Measurements from ENCODE around the gene MPHOSPH9. TPM values are rescaled to one million over a fixed set of nuclear protein-coding genes. Genes with fewer than 3 reads are reported as not detected.
"Not testable (repeated sequence)": the region's sequence is repeated elsewhere in the genome, so short reads cannot be mapped to it uniquely, and the experiment has no call there.

MPHOSPH9 gene
- polyA plus RNA-seq, 3 donors: 6.3 to 14.1 (median 9.2) TPM

- not testable (repeated sequence) for H3K79me2 ChIP-seq (ENCODE audit: insufficient read depth, low read length); H3K27ac ChIP-seq (ENCODE audit: low read depth in 1 of 2, low read length in 2 of 2)
- 100% methylated on average over 2 of the region's 3 CpGs for WGBS (ENCODE audit: insufficient coverage)
Observed at GRCh38 chr12:123206794-123207193, 26.1 kb downstream of the MPHOSPH9 start.

GRCh38 chr12:123200414-123200813 lies 32.5 kb downstream of the MPHOSPH9 start:
- Histone ChIP-seq H3K79me2 (ENCODE audit: insufficient read depth, low read length) (no peaks in the 10 kb centered on the region), H3K36me3 (replicated peaks in 1 of 2; ENCODE audit: control insufficient read depth in 1 of 2, insufficient read depth in 2 of 2, low read length in 2 of 2) (peaks cover 65 to 91% of the 10 kb centered on the region in 2 donors), H3K27me3 (ENCODE audit: control insufficient read depth in 2 of 2, insufficient read depth in 2 of 2, low read length in 2 of 2) (no peaks in the 10 kb centered on the region), H3K4me2 (replicated peaks; ENCODE audit: extremely low read depth, low read length, poor library complexity, severe bottlenecking) (no peak overlapping the region), H3K9ac (ENCODE audit: insufficient read depth, low read length, poor library complexity, severe bottlenecking) (no peak overlapping the region), H3K4me3 (replicated peaks in 1 of 3; ENCODE audit: low read depth in 2 of 3, low read length in 3 of 3) (no peak overlapping the region), H3K4me1 (ENCODE audit: control insufficient read depth in 1 of 2, insufficient read depth in 2 of 2, low read length in 2 of 2) (no peaks in the 10 kb centered on the region), H2AFZ (ENCODE audit: insufficient read depth, low read depth, low read length, poor library complexity, severe bottlenecking) (no peak overlapping the region), H3K9me3 (replicated peaks in 1 of 2; ENCODE audit: control insufficient read depth in 1 of 2, insufficient read depth in 1 of 2, low read length in 2 of 2) (no peaks in the 10 kb centered on the region), H3K27ac (ENCODE audit: low read depth in 1 of 2, low read length in 2 of 2) (no peak overlapping the region), H4K20me1 (ENCODE audit: insufficient read depth, low read length) (no peaks in the 10 kb centered on the region)
- no peaks in the 10 kb centered on the region for H3K4me1 Mint-ChIP-seq
- WGBS (ENCODE audit: insufficient coverage): no CpG with 5 or more reads among the region's 7 CpGs
- peaks cover 58 to 93% of the 10 kb centered on the region in 2 donors for H3K36me3 Mint-ChIP-seq
- TF ChIP-seq CTCF (IDR thresholded peaks at IDR 0.05): no peak
- peaks cover 0 to 2% (median 0%) of the 10 kb centered on the region in 3 donors for H3K27me3 Mint-ChIP-seq (ENCODE audit: low read depth in 3 of 3)
- intact Hi-C loops (cut with micrococcal nuclease): no loop called here
- H3K4me3 Mint-ChIP-seq: no peak overlapping the region
- no peak for DNase-seq
- no peaks in the 10 kb centered on the region for H3K9me3 Mint-ChIP-seq
- peak overlapping the region in 2 of 7 donors; percentile 5 to 16 for H3K27ac Mint-ChIP-seq

More at GRCh38 chr12:123206794-123207193, 26.1 kb downstream of the MPHOSPH9 start:
- DNase-seq; H3K27ac Mint-ChIP-seq; H3K27me3 Mint-ChIP-seq (ENCODE audit: low read depth in 3 of 3); H4K20me1 ChIP-seq (ENCODE audit: insufficient read depth, low read length); H3K4me1 Mint-ChIP-seq; H3K4me3 Mint-ChIP-seq; H3K4me1 ChIP-seq (ENCODE audit: control insufficient read depth in 1 of 2, insufficient read depth in 2 of 2, low read length in 2 of 2); H3K4me3 ChIP-seq (replicated peaks in 1 of 3; ENCODE audit: low read depth in 2 of 3, low read length in 3 of 3); H3K9ac ChIP-seq (ENCODE audit: insufficient read depth, low read length, poor library complexity, severe bottlenecking); intact Hi-C loops (cut with micrococcal nuclease); H3K27me3 ChIP-seq (ENCODE audit: control insufficient read depth in 2 of 2, insufficient read depth in 2 of 2, low read length in 2 of 2); H3K9me3 ChIP-seq (replicated peaks in 1 of 2; ENCODE audit: control insufficient read depth in 1 of 2, insufficient read depth in 1 of 2, low read length in 2 of 2); H2AFZ ChIP-seq (ENCODE audit: insufficient read depth, low read depth, low read length, poor library complexity, severe bottlenecking); H3K9me3 Mint-ChIP-seq; H3K4me2 ChIP-seq (replicated peaks; ENCODE audit: extremely low read depth, low read length, poor library complexity, severe bottlenecking): not testable (repeated sequence)
- H3K36me3 Mint-ChIP-seq: peaks cover 66 to 80% of the 10 kb centered on the region in 2 donors
- H3K36me3 ChIP-seq (replicated peaks in 1 of 2; ENCODE audit: control insufficient read depth in 1 of 2, insufficient read depth in 2 of 2, low read length in 2 of 2): peaks cover 80 to 86% of the 10 kb centered on the region in 2 donors

Data from CD14-positive monocyte (primary cell).